Calu3 (cell line): ENCODE data around the gene IL1R2. TPM values are rescaled to one million over a fixed set of nuclear protein-coding genes. Genes with fewer than 3 reads are reported as not detected.

Experiments used
- BruUV-seq: library from RNA; stranded (reverse); fragments of 400-500 nt; replicated peaks from 2 replicates; lab custom pipeline; 2021; lab: Mats Ljungman, UMichigan
- CTCF ChIA-PET: fragments of 300-600 bp; sonication (Branson Sonifier 250); formaldehyde crosslinking; loops from one replicate; lab custom pipeline; 2022; ENCODE audit warnings: antibody characterized with exemption; lab: Charles Lee
- DNase-seq: peaks from one replicate; pipeline ENCODE4 v3.0.0; 2022
- H3K27ac Mint-ChIP-seq: one replicate; pipeline ENCODE4 v1.8.0; 2022; ENCODE audit warnings: mixed read lengths; ENCODE audit not compliant: unreplicated experiment
- H3K27me3 Mint-ChIP-seq: one replicate; pipeline ENCODE4 v1.8.0; 2022; ENCODE audit warnings: mixed read lengths; ENCODE audit not compliant: unreplicated experiment
- H3K36me3 Mint-ChIP-seq: one replicate; pipeline ENCODE4 v1.8.0; 2022; ENCODE audit warnings: mild to moderate bottlenecking, moderate library complexity, mixed read lengths; ENCODE audit not compliant: insufficient read depth, unreplicated experiment
- H3K4me1 Mint-ChIP-seq: one replicate; pipeline ENCODE4 v1.8.0; 2022; ENCODE audit warnings: mild to moderate bottlenecking, low read depth, mixed read lengths; ENCODE audit not compliant: unreplicated experiment
- H3K4me3 Mint-ChIP-seq: one replicate; pipeline ENCODE4 v1.8.0; 2022; ENCODE audit warnings: mild to moderate bottlenecking, low read depth, moderate library complexity, mixed read lengths; ENCODE audit not compliant: unreplicated experiment
- H3K9me3 Mint-ChIP-seq: one replicate; pipeline ENCODE4 v1.8.0; 2022; ENCODE audit warnings: low read depth, mixed read lengths; ENCODE audit not compliant: unreplicated experiment
- intact Hi-C: fragments of 100-400 bp; cut with micrococcal nuclease; formaldehyde crosslinking; loops from one replicate; pipeline ENCODE4 v1.10.0; 2022; ENCODE audit not compliant: unreplicated experiment
- total RNA-seq: library from RNA; stranded (reverse); gene quantifications from 2 replicates; pipeline ENCODE4 v1.2.3, GENCODE V29; 2022
- TF ChIP-seq, protein P1 (sequence below): fragments of 200-600 bp; IDR thresholded peaks from one replicate; pipeline ENCODE4 v1.8.0; 2022; ENCODE audit warnings: antibody characterized with exemption; ENCODE audit not compliant: unreplicated experiment

Gene IL1R2
- total RNA-seq, 1 experiment from 2014 or later, result not detected

DNA sequence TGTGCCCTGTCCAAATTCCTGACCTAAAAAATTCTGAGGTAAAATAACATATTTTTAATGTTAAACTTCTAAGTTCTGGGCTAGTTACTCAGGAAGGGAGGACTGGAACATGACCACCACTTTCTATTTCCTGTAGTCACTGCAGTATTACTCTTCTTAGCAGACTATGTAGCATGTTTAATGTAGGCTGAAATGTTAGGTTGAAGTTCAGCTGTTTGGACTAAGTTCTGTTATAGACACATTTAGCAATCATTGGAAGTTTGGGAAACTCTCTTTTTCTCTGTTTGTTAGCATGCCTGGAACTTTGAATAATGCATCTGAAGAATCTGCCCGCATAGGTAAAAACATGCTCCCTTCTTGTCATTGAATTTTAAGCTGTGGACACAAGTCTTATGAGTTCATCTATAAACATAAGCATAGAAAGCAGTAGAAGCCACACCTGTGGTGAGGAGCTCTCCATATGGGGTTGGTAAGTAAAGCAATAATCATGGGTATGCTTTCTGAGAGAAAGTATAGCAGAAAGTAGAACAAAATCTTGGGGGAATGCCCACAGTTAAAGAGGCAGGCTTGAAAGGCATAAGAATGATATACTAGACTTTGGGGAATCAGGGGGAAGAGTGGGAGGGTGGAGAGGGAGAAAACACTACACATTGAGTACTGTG is 52.6 kb downstream of the IL1R2 start:
- Mint-ChIP-seq H3K36me3 (no peaks in the 10 kb centered on the region), H3K27me3 (peaks cover 18% of the 10 kb centered on the region), H3K27ac (no peak overlapping the region), H3K9me3 (peaks cover 5% of the 10 kb centered on the region), H3K4me3 (no peak overlapping the region), H3K4me1 (peaks cover 22% of the 10 kb centered on the region)
- intact Hi-C loops, result no loop called here
- CTCF ChIA-PET, result no interaction called here
- DNase-seq, result no peak
- BruUV-seq, result no TSS peak
- TF ChIP-seq, protein P1, sequence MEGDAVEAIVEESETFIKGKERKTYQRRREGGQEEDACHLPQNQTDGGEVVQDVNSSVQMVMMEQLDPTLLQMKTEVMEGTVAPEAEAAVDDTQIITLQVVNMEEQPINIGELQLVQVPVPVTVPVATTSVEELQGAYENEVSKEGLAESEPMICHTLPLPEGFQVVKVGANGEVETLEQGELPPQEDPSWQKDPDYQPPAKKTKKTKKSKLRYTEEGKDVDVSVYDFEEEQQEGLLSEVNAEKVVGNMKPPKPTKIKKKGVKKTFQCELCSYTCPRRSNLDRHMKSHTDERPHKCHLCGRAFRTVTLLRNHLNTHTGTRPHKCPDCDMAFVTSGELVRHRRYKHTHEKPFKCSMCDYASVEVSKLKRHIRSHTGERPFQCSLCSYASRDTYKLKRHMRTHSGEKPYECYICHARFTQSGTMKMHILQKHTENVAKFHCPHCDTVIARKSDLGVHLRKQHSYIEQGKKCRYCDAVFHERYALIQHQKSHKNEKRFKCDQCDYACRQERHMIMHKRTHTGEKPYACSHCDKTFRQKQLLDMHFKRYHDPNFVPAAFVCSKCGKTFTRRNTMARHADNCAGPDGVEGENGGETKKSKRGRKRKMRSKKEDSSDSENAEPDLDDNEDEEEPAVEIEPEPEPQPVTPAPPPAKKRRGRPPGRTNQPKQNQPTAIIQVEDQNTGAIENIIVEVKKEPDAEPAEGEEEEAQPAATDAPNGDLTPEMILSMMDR, result no peak

DNA sequence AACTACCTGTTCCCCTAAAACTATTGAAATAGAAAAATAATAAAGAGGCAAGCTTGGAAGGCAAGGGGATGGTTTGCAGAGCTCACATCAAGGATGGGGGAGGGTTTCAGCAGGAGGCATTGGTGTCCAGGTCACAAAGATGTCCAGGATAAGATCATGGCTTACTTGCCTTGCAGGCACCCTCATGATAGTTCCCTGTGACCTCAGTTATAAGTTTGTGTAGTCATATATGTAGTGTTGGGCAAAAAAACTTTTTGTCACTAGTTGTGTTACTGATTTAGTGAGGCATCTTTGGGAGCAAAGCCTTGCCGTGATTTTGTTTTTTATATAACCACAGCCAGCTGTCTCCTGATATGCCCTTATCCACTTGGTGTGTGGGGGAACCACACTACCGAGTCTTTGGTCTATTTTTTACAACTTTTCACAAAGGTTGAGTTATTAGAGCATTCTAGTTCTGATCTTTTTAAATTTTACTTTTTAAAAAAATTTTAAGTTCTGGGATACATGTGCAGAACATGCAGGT is 53.3 kb downstream of the IL1R2 start:
- no peak overlapping the region for H3K27ac Mint-ChIP-seq
- CTCF ChIA-PET, result no interaction called here
- peaks cover 18% of the 10 kb centered on the region for H3K27me3 Mint-ChIP-seq
- H3K36me3 Mint-ChIP-seq, result no peaks in the 10 kb centered on the region
- DNase-seq, result no peak
- H3K9me3 Mint-ChIP-seq, result peaks cover 5% of the 10 kb centered on the region
- peaks cover 23% of the 10 kb centered on the region for H3K4me1 Mint-ChIP-seq
- TF ChIP-seq, protein P1, result no peak
- H3K4me3 Mint-ChIP-seq, result no peak overlapping the region
- intact Hi-C loops, result no loop called here
- no TSS peak for BruUV-seq

- Mint-ChIP-seq H3K4me1 (peaks cover 23% of the 10 kb centered on the region), H3K27me3 (peaks cover 18% of the 10 kb centered on the region), H3K9me3 (peaks cover 3% of the 10 kb centered on the region), H3K36me3 (no peaks in the 10 kb centered on the region), H3K27ac (no peak overlapping the region), H3K4me3 (no peak overlapping the region)
- no peak for DNase-seq
- BruUV-seq, result no TSS peak
- TF ChIP-seq, protein P1, result no peak
- intact Hi-C loops, result no loop called here
- CTCF ChIA-PET, result interaction anchor here (1.1 kb wide), 1 partner anchor 12 kb away, joined by 3 read pairs; no protein-coding TSS in a partner anchor
Measured at GRCh38 chr2:102045697-102046096, 53.9 kb downstream of the IL1R2 start.

DNA sequence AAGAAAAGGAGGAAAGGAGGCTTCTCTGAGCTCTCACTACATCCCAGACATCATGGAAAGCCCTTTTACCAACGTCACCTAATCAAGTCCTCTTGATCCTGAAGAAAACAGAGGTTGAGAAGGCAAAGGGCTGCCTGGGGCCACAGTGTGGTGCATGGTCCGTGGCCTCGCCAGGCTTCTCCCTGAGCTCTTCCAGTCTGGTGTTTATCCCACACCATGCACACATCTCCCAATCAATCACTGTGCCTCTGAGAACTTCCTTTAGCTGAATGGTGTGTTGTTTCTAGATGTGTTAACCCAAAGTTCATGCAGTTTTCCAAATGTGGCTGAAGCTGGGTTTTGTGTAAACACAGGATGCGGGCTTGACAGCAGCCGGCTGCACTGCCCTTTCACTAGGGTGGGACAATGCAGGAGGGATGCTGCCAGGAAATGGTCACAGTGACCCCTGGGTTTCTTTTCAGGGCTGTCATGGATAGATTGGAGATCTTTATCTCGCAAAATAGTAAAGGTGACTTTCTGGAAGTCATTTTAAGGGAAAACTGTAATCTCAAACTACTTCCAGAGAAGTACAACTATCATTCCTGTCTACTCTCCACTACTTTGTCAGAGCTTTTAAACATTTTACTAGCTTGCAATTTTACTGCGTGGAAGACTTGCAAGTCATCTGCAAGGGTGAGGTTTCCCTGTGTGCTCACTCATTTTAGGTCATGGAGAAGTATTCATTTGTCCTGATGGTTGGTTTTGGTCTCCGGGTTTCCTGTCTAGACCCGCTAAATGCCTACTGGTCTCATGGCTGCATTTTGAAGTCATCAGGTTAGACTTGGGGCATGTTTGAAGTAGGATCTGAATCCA is 54.6 kb downstream of the IL1R2 start:
- peaks cover 3% of the 10 kb centered on the region for H3K9me3 Mint-ChIP-seq
- CTCF ChIA-PET, result interaction anchor here (1.1 kb wide), 1 partner anchor 13 kb away, joined by 3 read pairs; no protein-coding TSS in a partner anchor
- intact Hi-C loops, result no loop called here
- H3K27ac Mint-ChIP-seq, result no peak overlapping the region
- BruUV-seq, result no TSS peak
- peaks cover 23% of the 10 kb centered on the region for H3K4me1 Mint-ChIP-seq
- TF ChIP-seq, protein P1, result no peak
- no peak overlapping the region for H3K4me3 Mint-ChIP-seq
- H3K27me3 Mint-ChIP-seq, result peaks cover 18% of the 10 kb centered on the region
- no peaks in the 10 kb centered on the region for H3K36me3 Mint-ChIP-seq
- no peak for DNase-seq
